Endothelial cell (in vitro differentiated cells): ENCODE results near the gene KLHL21. TPM values are rescaled to one million over a fixed set of nuclear protein-coding genes. Genes with fewer than 3 reads are reported as not detected.

ENCODE experiments used
- DNase-seq: peaks from one replicate; pipeline ENCODE4 v3.0.0; 2021; ENCODE audit warnings: low spot score
- H3K27ac Mint-ChIP-seq: one replicate; pipeline ENCODE4 v1.8.0; 2021; ENCODE audit warnings: mixed read lengths, inconsistent platforms; ENCODE audit not compliant: unreplicated experiment
- H3K27me3 Mint-ChIP-seq: one replicate; pipeline ENCODE4 v1.8.0; 2021; ENCODE audit warnings: mild to moderate bottlenecking, moderate library complexity, mixed read lengths, inconsistent platforms; ENCODE audit not compliant: unreplicated experiment
- H3K36me3 Mint-ChIP-seq: one replicate; pipeline ENCODE4 v1.8.0; 2021; ENCODE audit warnings: mild to moderate bottlenecking, low read depth, mixed read lengths, inconsistent platforms; ENCODE audit not compliant: unreplicated experiment
- H3K4me1 Mint-ChIP-seq: one replicate; pipeline ENCODE4 v1.8.0; 2021; ENCODE audit warnings: mild to moderate bottlenecking, mixed read lengths, inconsistent platforms; ENCODE audit not compliant: unreplicated experiment
- H3K4me3 Mint-ChIP-seq: one replicate; pipeline ENCODE4 v1.8.0; 2021; ENCODE audit warnings: mild to moderate bottlenecking, mixed read lengths, inconsistent platforms; ENCODE audit not compliant: unreplicated experiment
- H3K9me3 Mint-ChIP-seq: one replicate; pipeline ENCODE4 v1.8.0; 2021; ENCODE audit warnings: mixed read lengths, inconsistent platforms; ENCODE audit not compliant: unreplicated experiment
- CTCF ChIP-seq: fragments of 200-600 bp; sonication (generic); IDR thresholded peaks from one replicate; pipeline ENCODE4 v1.5.0; 2021; ENCODE audit warnings: antibody characterized with exemption; ENCODE audit not compliant: unreplicated experiment
- total RNA-seq: library from RNA; stranded (reverse); fragmentation: NEBNext Ultra II Directional; extraction: Animal tissue kit (Norgen Biotek cat#: 25700); gene quantifications from one replicate; pipeline ENCODE4 v1.2.1, GENCODE V29; 2021; ENCODE audit not compliant: unreplicated experiment

The KLHL21 gene
- total RNA-seq, 1 donor from 2014 or later = 5.0 TPM

GRCh38 chr1:6581561-6582305, 20.9 kb downstream of the KLHL21 start:
- DNase-seq = no peak
- peaks cover 15% of the 10 kb centered on the region for H3K4me1 Mint-ChIP-seq
- peaks cover 7% of the 10 kb centered on the region for H3K36me3 Mint-ChIP-seq
- no peaks in the 10 kb centered on the region for H3K9me3 Mint-ChIP-seq
- no peak overlapping the region for H3K27ac Mint-ChIP-seq
- H3K4me3 Mint-ChIP-seq = no peak overlapping the region
- no peak for TF ChIP-seq CTCF
- peaks cover 9% of the 10 kb centered on the region for H3K27me3 Mint-ChIP-seq

GRCh38 chr1:6580593-6581409, 21.9 kb downstream of the KLHL21 start:
- Mint-ChIP-seq H3K27ac (peak overlapping the region; percentile 84), H3K4me3 (peak overlapping the region; percentile 97), H3K27me3 (peaks cover 9% of the 10 kb centered on the region), H3K4me1 (peaks cover 15% of the 10 kb centered on the region), H3K36me3 (peaks cover 7% of the 10 kb centered on the region), H3K9me3 (no peaks in the 10 kb centered on the region)
- no peak for TF ChIP-seq CTCF
- DNase-seq = peak; percentile 27

GRCh38 chr1:6580119-6580592, 22.5 kb downstream of the KLHL21 start:
- Mint-ChIP-seq H3K9me3 (no peaks in the 10 kb centered on the region), H3K27me3 (peaks cover 9% of the 10 kb centered on the region), H3K4me3 (peak overlapping the region; percentile 97)

GRCh38 chr1:6579374-6580118, 23.1 kb downstream of the KLHL21 start, which contains the start of gene ZBTB48:
TSS of gene ZBTB48 (plus strand) at chr1:6579994. CDS start at chr1:6580610, 616 bp downstream.
- peak within 1 kb of the TSS; percentile 97 for H3K4me3 Mint-ChIP-seq
- no peak for TF ChIP-seq CTCF
- H3K4me1 Mint-ChIP-seq = peaks cover 12% of the 10 kb centered on the region
- DNase-seq = peak; percentile 97
- no peaks in the 10 kb centered on the region for H3K9me3 Mint-ChIP-seq
- H3K27me3 Mint-ChIP-seq = peaks cover 9% of the 10 kb centered on the region
- H3K27ac Mint-ChIP-seq = peak within 1 kb of the TSS; percentile 94
- H3K36me3 Mint-ChIP-seq = peaks cover 1% of the 10 kb centered on the region

More at GRCh38 chr1:6580119-6580592, 22.5 kb downstream of the KLHL21 start:
- Mint-ChIP-seq H3K36me3 (peaks cover 7% of the 10 kb centered on the region), H3K4me1 (peaks cover 15% of the 10 kb centered on the region), H3K27ac (peak overlapping the region; percentile 94)
- no peak for TF ChIP-seq CTCF
- DNase-seq = no peak
